GM12872 (cell line): ENCODE data around the gene TK2.

Experiments used
- TF ChIP-seq, protein P1 (sequence below): IDR thresholded peaks from 3 replicates; pipeline ENCODE4 v1.5.1; 2011; ENCODE audit warnings: low read depth, mild to moderate bottlenecking, low read length, moderate library complexity; ENCODE audit not compliant: insufficient read depth

Gene TK2

DNA sequence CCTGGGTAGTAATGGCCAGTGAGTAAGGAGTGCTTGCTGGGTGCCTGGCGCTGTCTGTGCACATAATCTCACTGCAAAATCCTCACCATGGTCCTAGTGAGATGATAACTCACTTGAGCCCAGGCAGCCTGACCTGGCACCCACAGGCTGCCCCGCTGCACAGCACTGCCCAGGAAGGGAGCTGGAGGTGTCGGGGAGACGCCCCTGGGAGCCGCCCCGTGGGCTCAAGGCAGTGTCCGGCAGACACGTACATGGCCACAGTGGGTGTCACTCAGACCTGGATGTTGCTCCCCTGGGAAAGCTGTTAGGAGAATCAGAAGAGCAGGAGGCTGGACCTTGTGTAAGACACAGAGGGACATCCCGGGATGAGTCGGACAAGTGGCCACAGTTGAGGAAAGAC is 78.7 kb downstream of the TK2 start:
- TF ChIP-seq, protein P1, sequence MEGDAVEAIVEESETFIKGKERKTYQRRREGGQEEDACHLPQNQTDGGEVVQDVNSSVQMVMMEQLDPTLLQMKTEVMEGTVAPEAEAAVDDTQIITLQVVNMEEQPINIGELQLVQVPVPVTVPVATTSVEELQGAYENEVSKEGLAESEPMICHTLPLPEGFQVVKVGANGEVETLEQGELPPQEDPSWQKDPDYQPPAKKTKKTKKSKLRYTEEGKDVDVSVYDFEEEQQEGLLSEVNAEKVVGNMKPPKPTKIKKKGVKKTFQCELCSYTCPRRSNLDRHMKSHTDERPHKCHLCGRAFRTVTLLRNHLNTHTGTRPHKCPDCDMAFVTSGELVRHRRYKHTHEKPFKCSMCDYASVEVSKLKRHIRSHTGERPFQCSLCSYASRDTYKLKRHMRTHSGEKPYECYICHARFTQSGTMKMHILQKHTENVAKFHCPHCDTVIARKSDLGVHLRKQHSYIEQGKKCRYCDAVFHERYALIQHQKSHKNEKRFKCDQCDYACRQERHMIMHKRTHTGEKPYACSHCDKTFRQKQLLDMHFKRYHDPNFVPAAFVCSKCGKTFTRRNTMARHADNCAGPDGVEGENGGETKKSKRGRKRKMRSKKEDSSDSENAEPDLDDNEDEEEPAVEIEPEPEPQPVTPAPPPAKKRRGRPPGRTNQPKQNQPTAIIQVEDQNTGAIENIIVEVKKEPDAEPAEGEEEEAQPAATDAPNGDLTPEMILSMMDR, result no peak

DNA sequence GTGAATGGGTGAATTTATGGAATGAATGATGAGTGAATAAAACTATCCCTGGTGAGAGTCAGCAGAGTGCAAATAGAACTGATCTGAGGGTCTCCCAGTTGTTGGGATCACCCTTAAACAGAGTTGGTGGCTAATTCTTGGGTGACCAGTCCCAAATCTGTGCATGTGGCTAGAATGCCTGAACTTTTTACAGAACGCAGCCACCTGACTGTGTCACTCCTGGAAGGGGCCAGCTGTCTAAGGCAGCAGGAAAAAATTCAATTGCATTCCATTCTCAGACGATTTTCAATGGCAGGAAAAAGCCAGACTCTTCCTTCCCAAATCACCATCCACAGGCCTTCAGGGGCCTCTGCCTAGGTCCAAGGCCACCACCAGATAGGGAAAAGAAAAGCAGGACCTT is 79.4 kb downstream of the TK2 start:
- TF ChIP-seq, protein P1, result no peak

DNA sequence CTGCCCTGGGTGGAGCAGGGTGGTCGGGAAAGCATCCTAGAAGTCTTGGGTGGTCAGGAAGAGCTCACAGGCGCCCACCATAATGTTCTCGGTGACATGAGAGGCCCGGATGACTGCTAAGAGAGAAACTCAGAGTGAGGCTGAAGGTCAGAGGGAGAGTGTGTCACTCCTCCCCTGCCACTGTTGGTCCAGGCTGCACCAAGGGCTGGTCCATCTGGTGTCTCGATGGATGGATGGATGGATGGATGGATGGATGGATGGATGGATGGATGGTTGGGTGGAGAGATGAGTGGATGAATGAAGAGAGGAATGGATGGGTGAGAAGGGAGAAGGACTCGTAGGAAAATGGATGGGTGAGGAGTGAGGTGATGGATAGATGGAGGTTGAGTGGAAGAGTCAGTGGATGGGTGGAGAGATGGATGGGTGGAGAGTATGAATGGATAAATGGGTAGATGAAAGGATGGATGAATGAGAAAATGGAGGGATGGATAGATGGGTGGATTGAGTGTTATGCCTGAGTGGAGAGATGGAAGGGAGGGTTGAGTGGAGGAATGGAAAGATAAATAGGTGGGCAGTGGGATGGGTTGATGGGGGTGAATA is 79.9 kb downstream of the TK2 start:
- TF ChIP-seq, protein P1, result no peak

DNA sequence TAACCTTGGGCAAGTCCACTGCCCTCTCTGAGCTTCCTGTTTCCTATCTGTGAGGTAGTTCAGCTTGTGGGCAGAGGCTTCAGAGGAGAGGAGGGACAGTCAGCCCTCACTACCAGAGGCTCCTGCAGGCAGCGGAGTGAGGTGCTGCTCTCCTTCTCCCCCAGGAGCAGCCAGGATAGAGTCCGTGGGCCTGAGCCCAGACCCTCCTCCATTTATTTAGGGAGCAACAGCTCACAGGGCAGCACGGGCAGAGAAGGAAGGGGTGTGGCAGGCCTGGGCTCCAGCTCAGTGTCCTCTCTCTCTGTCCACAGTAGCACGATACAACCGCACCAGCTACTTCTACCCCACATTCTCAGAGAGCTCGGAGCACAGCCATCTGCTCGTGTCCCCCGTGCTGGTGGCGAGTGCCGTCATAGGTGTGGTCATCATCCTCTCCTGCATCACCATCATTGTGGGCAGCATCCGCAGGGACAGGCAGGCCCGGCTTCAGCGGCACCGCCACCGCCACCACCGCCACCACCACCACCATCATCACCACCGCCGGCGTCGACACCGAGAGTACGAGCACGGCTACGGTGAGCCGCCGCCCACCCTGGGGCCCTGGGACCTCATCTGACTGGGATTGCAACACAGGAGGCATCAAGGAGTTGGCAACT is 80.5 kb downstream of the TK2 start:
- TF ChIP-seq, protein P1, result no peak

DNA sequence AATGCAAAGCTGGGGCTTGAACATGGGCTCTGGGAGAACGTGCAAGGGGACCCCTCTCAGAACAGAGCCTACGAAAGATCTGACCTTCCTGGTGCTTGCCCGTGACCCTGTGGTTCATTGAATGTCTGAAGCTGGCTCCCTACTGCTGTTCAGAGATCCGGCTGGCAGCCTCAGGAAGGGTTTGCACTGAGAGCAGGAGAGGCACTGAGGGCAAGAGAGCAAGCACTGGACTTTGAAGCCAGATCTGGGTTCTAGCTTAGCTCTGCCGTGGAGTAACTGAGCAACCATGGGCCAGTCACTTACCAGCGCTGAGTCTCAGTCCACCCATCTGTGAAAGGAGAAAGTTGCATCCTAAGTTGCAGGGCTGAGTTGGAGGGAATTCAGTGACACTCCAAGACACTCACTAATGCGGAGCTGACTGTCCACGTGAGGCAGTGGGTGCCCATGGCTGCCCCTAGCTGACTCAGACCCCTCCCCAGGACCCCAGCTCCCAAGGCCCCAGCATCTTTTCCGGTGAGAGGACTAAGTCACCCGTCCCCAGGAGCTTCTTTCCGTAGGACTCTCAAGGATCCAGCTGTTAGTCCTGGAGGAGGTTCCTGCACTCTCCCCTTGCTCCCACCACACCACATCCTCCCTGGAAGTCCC is 81.5 kb downstream of the TK2 start:
- TF ChIP-seq, protein P1, result no peak

DNA sequence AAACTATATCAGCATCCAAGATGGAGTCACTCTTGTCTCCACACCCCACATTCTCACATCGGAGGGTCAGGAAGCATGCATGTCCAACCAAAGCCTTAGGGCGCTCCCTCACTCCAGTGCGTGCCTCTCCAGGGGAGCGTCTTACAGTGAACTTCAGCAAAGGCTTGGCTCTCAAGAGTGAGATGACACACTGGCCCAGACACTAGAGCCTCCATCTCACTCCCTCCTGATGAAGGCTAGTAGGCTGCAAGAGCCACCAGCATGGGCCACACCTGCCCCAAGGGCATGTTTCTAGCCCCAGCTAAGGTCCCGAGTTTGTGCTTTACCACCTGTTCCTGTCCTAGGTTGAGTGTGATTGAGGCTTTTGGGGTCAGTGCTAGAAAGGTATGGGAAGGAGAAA is 82.3 kb downstream of the TK2 start:
- TF ChIP-seq, protein P1, result no peak

DNA sequence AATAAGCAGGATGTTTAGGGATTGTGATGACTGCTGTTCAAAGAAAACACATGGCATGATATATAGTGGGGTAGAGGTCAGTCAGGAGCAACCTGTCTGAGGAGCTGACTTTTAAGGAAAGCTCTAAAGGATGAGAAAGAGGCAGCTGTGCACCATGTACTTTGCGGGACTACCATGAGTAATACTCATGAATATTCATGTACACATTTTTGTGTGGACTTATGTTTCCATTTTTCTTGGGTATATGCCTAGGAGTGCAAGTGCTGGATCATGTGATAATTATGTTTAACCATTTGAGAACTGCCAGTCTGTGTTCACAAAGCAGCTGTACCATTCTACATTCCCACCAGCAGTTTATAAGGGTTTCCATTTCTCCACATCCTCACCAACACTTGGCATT is 87.0 kb downstream of the TK2 start:
- TF ChIP-seq, protein P1, result no peak
